GM06990 (cell line): ENCODE measurements around the gene GBGT1.

Source experiments
- DNase-seq: peaks from one replicate; pipeline ENCODE4 v3.0.0-alpha.2; 2011; ENCODE audit not compliant: insufficient read length; ENCODE audit errors: extremely low read depth
- H3K27me3 ChIP-seq: replicated peaks from 2 replicates; pipeline ENCODE4 v1.6.0; 2011; ENCODE audit warnings: low read length; ENCODE audit not compliant: control insufficient read depth, insufficient read depth
- H3K36me3 ChIP-seq: 2 replicates; pipeline ENCODE4 v1.5.1; 2011; ENCODE audit warnings: low read length; ENCODE audit not compliant: control insufficient read depth, insufficient read depth
- H3K4me3 ChIP-seq: replicated peaks from 2 replicates; pipeline ENCODE4 v1.5.1; 2011; ENCODE audit warnings: low read depth, mild to moderate bottlenecking, control low read depth, low read length
- CTCF ChIP-seq: IDR thresholded peaks from 2 replicates; pipeline ENCODE4 v1.5.1; 2011; ENCODE audit warnings: low read length, control low read depth, mild to moderate bottlenecking, inconsistent platforms; ENCODE audit not compliant: insufficient read depth, poor library complexity, severe bottlenecking

GBGT1 gene

DNA sequence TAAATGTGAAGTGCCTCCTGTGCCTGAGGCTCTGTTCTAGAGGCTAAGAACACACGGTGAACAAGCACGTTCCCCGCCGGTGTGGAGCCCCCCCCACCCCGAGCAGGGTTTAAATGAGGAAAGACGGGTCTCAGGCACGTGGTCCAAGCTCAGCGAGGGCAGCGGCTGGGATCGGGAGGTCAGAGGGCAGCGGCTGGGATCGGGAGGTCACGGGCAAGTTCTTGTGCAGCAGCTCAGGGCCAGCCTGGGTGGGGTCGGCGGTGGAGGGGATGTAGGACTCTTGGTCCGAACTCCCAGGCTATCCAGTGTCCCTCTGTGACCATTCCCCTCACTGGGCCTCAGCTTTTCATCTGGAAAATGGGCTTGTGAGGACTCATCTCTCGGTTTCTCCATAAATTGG is 2.7 kb upstream of the GBGT1 start:
- Histone ChIP-seq H3K36me3 (no peaks in the 10 kb centered on the region), H3K4me3 (no peak overlapping the region), H3K27me3 (peaks cover 4% of the 10 kb centered on the region; the same call in 1 of the 2 replicates)
- no peak for DNase-seq
- TF ChIP-seq CTCF: no peak

- Histone ChIP-seq H3K36me3 (no peaks in the 10 kb centered on the region), H3K27me3 (no peaks in the 10 kb centered on the region; the same call in 1 of the 2 replicates), H3K4me3 (no peak overlapping the region)
- no peak for TF ChIP-seq CTCF
- no peak for DNase-seq
Measured at GRCh38 chr9:133165452-133165730, 1.7 kb upstream of the GBGT1 start.

- no peaks in the 10 kb centered on the region for H3K36me3 ChIP-seq
- no peak for TF ChIP-seq CTCF
- no peaks in the 10 kb centered on the region; the same call in 1 of the 2 replicates for H3K27me3 ChIP-seq
- H3K4me3 ChIP-seq: peak overlapping the region; percentile 60; the same call in 1 of the 2 replicates
- DNase-seq: no peak
Measured at GRCh38 chr9:133164191-133164590, 477 bp upstream of the GBGT1 start.

DNA sequence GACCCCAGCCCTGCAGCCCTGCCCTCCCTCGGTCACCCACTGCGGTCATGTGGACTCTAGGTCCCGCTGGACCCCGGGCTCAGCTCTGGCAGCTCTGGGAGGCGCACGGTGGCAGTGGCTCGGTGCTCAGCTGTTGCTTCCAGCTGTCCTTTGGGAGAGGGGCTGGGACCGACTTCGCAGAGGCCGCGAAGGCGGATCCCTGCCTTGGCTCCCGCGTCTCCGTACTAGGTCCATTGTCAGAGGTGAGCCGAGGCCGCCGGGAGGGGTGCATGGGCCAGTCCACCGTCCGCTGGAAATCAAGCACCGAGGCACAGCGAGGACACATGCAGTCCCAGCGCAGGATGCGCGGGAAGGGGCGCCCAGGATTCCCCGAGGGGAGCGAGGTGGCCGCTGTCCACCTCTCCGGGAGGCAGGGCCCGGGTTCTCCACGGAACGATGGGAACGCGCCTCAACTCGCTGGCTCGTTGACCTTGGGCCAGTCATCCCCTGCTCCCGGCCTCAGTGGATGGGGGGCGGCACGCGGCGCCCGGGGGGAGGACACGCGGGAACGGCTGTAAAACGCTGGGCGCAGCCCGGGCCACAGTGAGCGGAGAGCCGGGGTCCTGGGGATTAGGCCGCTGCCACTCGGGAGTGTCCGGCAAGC is 732 bp downstream of the GBGT1 start:
- Histone ChIP-seq H3K4me3 (peak overlapping the region; percentile 60), H3K27me3 (no peaks in the 10 kb centered on the region; the same call in 1 of the 2 replicates), H3K36me3 (no peaks in the 10 kb centered on the region)
- DNase-seq: no peak
- TF ChIP-seq CTCF: no peak

GRCh38 chr9:133161547-133161950 is 2.2 kb downstream of the GBGT1 start:
- Histone ChIP-seq H3K4me3 (no peak overlapping the region), H3K36me3 (no peaks in the 10 kb centered on the region), H3K27me3 (no peaks in the 10 kb centered on the region; the same call in 1 of the 2 replicates)
- TF ChIP-seq CTCF: no peak
- no peak for DNase-seq

- no peak for DNase-seq
- no peaks in the 10 kb centered on the region for H3K36me3 ChIP-seq
- peak; percentile 81 for TF ChIP-seq CTCF
- no peak overlapping the region for H3K4me3 ChIP-seq
- H3K27me3 ChIP-seq: no peaks in the 10 kb centered on the region; the same call in 1 of the 2 replicates
Measured at GRCh38 chr9:133160742-133161546, 2.8 kb downstream of the GBGT1 start.
